GM18498 (cell line): ENCODE data around the gene PNPLA5.
"Not testable (repeated sequence)": the region's sequence is repeated elsewhere in the genome, so short reads cannot be mapped to it uniquely, and the experiment has no call there.

Experiments
- ATAC-seq: cut with Tn5 transposase; IDR thresholded peaks from one replicate; pipeline ENCODE4 v1.9.1; 2021; ENCODE audit warnings: mild to moderate bottlenecking, moderate library complexity; ENCODE audit not compliant: unreplicated experiment

The PNPLA5 gene

GRCh38 chr22:43881091-43882061, 10.4 kb downstream of the PNPLA5 start:
- no peak for ATAC-seq

DNA sequence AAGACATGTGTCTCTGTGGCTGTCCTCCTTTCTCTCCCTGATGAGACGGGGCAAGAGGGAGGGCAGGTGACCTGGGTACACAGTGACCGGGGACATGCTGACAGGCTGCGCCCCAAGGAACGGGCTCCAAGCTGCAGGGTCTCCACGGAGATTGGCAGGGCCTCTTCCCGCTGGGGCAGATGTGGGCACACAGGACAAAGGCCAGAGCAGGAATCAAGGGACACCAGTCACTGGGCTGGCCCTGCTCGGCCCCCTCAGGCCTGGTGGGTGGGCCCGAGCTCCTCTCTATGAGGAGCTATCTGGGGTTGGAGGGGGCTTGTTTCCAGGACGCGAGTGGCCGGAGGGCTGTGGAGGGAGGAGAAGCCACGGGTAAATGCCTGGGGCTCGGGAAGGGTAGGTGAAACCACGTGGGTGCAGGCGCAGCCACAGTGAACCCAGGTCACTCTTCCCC, 11.2 kb downstream of the PNPLA5 start:
- no peak for ATAC-seq

DNA sequence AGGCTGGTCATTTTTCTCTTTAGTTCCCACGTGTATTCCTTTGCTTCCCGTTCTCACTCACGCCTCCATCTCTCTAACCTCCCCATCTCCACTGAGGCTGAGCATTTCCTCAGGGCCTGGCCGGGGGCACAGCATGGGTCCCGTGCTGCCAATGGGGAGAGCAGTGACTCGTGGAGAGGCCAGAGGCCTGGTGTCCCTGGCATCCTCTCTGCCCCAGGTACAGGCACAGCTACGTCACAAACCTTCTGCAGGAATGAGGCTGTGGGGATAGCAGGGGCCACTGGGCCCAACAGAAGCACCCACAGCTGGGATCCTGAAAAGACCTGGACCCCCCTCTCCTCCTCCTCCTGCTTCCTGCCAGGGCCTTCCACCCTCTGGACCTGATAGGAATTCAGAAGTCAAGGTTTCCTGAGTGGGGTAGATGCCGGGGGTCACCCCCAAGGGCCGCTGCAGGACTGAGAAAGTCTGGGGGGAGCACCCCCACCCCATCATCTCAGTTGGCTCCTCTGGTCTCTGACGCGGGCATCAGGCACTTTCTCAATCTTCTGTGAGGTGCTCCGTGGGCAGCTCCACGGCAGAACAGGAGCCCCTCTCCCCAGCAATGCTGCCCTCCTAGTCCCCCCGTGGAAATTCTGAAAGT, 11.8 kb downstream of the PNPLA5 start:
- ATAC-seq: no peak

- ATAC-seq: no peak
Observed at GRCh38 chr22:43878831-43879550, 12.8 kb downstream of the PNPLA5 start.

DNA sequence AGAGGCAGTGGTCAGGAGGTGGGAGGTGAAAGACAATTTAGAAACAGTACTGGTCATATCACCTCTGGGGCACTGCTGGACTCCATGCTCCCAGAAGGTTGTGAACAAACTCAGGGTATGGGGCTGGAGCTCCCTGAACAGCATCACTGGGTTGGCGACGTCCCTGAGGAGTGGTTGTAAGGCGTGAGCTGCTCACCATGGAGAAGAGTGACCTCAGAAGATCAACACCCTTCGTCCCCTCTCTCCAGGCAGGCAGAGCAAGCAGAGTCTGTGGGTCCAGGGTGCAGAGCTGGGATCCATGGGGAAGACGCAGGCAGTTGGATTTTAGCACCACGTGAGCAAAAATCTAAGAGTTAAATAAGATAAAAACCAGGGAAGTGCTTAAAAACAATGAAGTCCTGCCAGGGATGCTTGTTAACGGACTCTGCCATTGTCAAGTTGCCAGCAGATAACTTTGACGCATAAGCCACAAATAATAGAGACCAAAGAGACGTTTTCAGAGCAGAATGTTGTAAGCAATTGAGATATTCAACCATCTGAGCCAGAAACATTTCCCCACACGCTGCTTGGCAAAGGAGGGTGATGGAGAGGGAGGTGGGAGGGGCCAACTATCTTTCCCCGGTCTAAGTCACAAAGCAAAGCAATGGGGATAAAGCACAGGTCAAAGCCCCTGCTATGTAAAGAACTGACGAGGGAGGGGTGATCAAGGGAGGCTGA, 13.6 kb downstream of the PNPLA5 start:
- no peak for ATAC-seq

- ATAC-seq: no peak
Observed at GRCh38 chr22:43876866-43877509, 14.8 kb downstream of the PNPLA5 start.

GRCh38 chr22:43869799-43870198, 22.0 kb downstream of the PNPLA5 start:
- ATAC-seq: no peak

- not testable (repeated sequence) for ATAC-seq
Observed at GRCh38 chr22:43869001-43869400, 22.8 kb downstream of the PNPLA5 start.

DNA sequence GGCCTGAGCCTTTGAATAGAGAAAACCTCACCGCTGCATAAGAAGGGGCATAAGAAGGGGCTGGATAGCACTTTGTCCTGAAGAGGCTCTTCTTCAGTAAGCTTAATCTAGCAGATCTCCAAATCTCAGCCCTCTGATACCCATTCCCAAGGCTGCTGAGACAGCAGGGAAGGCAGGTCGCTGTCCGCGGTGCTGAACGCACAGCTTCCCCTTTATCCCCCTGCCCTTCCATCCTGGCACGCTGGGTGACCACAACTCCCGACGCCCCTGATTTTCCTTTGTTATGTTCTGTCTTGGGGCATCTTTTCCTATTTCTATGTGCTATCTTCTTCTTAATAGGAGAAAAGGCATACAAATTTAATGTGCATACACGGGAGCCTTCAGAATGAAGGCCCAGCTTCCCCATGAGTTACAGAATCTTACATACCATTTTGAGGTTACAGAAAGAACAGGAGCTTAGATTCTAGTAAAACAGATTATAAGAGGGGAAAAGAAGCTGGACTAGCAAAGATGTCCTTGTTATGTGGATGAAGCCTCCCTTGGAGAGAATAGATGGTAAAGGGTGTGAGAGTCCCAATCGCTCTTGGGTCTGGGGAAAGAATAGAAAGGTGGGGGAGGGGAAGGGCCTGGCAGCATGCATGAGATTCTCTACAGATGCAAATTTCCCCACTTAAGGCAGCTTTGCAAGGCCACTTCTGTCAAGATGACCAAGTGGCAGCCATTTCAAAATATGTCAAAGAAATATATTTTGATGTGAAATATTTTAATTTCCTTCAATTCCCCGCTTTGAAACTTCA, 23.8 kb downstream of the PNPLA5 start:
- no peak for ATAC-seq

DNA sequence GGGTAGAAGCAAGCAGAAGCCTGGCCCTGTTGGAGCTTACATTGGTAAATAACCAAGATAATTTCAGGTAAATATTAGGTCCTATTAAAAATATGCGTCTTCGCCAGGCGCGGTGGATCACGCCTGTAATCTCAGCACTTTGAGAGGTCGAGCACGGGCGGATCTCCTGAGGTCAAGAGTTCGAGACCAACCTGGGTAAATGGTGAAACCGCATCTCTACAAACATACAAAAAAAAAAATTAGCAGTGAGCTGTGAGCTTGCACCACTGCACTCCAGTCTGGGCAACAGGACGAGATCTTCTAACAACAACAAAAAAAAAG, 29.0 kb downstream of the PNPLA5 start:
- ATAC-seq: no peak

DNA sequence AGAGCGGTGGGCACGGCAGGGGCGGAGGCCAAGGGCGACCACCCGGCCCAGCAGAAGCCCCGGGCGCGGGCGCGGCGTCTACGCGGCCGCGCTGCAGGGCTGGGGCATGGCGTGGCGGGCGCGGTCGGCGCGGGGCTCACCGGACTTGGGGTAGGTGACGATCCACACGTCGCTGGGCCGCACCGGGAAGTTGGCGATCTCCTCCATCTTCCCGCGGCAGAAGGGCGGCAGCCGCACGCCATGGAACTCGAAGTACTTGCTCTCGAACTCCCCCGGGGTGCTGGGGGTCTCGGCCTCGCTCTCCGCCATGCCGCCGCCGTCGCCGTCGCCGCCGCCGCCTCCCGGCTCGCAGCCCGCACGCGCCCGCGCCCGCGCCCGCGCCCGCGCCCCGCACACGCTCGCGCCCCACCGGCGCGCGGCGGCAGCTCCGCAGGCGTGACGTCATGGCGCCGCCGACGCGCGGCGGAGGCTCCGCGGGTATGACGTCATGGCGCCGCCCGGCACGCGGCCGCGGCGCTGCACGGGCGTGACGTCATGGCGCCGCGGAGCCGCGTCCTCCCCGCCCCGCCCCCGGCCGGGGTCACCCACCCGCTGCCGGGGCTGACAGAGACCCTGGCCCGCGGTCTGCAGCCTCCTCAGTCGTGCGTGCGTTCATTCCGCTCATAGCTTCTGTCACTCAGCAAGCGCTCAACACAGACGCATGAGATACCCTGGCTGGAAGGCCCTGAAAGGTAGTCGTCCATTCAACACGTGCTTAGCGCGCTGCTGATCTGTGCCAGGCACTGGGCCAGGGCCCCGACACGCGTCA, 29.5 kb downstream of the PNPLA5 start, which contains the start of gene SULT4A1:
SULT4A1 (minus strand) TSS at position 440 of the 808 bp plus-strand sequence; CDS start at position 309, 131 bp downstream.
- ATAC-seq: no peak

GRCh38 chr22:43861529-43861928, 30.3 kb downstream of the PNPLA5 start:
- no peak for ATAC-seq

- ATAC-seq: no peak
Observed at GRCh38 chr22:43860831-43861230, 31.0 kb downstream of the PNPLA5 start.

DNA sequence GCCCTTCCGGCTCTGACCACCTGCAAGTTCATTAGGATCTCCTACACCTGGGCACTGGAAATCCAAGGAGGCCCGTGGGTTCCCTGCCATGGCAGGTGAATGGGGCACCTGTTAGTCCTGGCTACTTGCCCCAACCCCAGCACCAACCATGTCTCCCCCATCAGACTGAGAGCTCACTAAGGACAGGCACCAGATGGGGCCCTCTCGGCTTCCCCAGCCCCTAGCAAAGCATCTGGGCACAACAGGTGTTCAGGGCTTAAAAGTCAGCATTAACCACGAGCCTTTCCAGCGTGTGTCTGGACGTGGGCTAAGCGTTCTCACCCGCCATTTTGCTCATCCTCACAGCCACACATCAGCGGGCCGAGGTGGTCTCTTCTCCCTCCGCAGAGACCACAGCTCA, 31.7 kb downstream of the PNPLA5 start:
- ATAC-seq: no peak

- ATAC-seq: no peak
Observed at GRCh38 chr22:43859621-43860020, 32.2 kb downstream of the PNPLA5 start.

- no peak for ATAC-seq
Observed at GRCh38 chr22:43859176-43859575, 32.6 kb downstream of the PNPLA5 start.

DNA sequence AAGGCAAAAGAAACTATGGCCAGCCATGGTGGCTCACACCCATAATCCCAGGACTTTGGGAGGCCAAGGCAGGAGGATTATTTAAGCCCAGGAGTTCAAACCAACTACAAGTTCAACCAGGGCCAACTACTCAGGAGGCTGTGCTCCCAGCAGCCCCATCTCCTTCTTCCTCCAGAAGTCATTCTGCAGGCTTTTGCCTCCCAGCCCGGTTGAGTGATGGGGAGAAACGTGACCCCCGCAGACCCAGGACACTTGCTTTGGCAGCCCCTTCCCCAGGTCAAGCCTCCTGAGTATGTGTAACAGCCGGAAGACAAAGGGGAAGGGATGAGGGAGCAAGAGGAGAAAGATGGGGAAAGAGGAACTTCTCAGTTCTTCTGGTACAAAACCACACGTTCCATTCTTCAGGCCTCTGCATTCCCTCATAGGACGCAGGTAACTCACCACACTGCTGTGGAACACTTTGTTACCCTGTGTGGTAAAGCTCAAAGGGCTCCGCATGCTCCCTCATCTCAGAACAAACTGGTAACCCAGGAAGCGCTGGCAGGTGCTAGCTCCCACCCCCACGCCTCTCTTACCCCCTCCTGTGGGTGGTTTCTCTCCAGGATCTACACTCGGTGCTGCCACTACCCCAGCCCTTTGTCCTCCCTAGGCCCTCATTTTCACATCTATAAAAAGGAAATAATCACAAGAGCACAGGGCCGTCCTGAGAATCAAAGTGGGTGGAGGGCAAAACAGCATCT, 33.5 kb downstream of the PNPLA5 start:
- no peak for ATAC-seq

GRCh38 chr22:43857367-43857766, 34.4 kb downstream of the PNPLA5 start:
- ATAC-seq: no peak
